GM15510 (cell line): ENCODE data around the gene ATP8A1.

Experiments
- POLR2A ChIP-seq: IDR thresholded peaks from 3 replicates; pipeline ENCODE4 v1.6.1; 2011; ENCODE audit warnings: borderline replicate concordance; ENCODE audit not compliant: insufficient read length; ENCODE audit errors: extremely low read depth

ATP8A1 gene

GRCh38 chr4:42454755-42455420 lies 202.0 kb downstream of the ATP8A1 start:
- TF ChIP-seq POLR2A: no peak

- no peak for TF ChIP-seq POLR2A
These were observed 203.3 kb downstream of the ATP8A1 start for GRCh38 chr4:42453612-42454011.

GRCh38 chr4:42452823-42453222 lies 204.1 kb downstream of the ATP8A1 start:
- no peak for TF ChIP-seq POLR2A

GRCh38 chr4:42446823-42447222 lies 210.1 kb downstream of the ATP8A1 start:
- TF ChIP-seq POLR2A: no peak

- no peak for TF ChIP-seq POLR2A
These were observed 211.9 kb downstream of the ATP8A1 start for GRCh38 chr4:42445038-42445437.

- no peak for TF ChIP-seq POLR2A
These were observed 214.3 kb downstream of the ATP8A1 start for GRCh38 chr4:42442601-42443000.

GRCh38 chr4:42440083-42440482 lies 216.8 kb downstream of the ATP8A1 start:
- no peak for TF ChIP-seq POLR2A

- TF ChIP-seq POLR2A: no peak
These were observed 219.9 kb downstream of the ATP8A1 start for GRCh38 chr4:42436928-42437565.

- no peak for TF ChIP-seq POLR2A
These were observed 228.9 kb downstream of the ATP8A1 start for GRCh38 chr4:42428036-42428435.

- TF ChIP-seq POLR2A: no peak
These were observed 231.5 kb downstream of the ATP8A1 start for GRCh38 chr4:42425146-42426065.

- no peak for TF ChIP-seq POLR2A
These were observed 236.8 kb downstream of the ATP8A1 start for GRCh38 chr4:42420140-42420539.

- TF ChIP-seq POLR2A: no peak
These were observed 239.4 kb downstream of the ATP8A1 start for GRCh38 chr4:42417550-42417949.

- TF ChIP-seq POLR2A: no peak
These were observed 240.9 kb downstream of the ATP8A1 start for GRCh38 chr4:42416017-42416416.

GRCh38 chr4:42415281-42415680 lies 241.6 kb downstream of the ATP8A1 start:
- no peak for TF ChIP-seq POLR2A

GRCh38 chr4:42412251-42412650 lies 244.7 kb downstream of the ATP8A1 start:
- no peak for TF ChIP-seq POLR2A
